Myometrial cell (primary cell): ENCODE data around the gene CD3D. TPM values are rescaled to one million over a fixed set of nuclear protein-coding genes. Genes with fewer than 3 reads are reported as not detected.

ENCODE experiments used
- total RNA-seq: library from RNA; depleted of rRNA; stranded (reverse); fragments of >200 nt; gene quantifications from 2 replicates; pipeline ENCODE4 v1.2.3, GENCODE V29; 2015

Gene CD3D
- total RNA-seq, result not detected in 2 replicates

GRCh38 chr11:118342503-118343161, at the start of gene CD3D:
Gene CD3D (minus strand): TSS chr11:118342705. CDS start chr11:118342607, 98 bp downstream.

GRCh38 chr11:118359295-118359958, 16.9 kb upstream of the CD3D start, which contains the start of gene UBE4A:
Gene UBE4A (plus strand): TSS chr11:118359600. CDS start chr11:118365081, 5,481 bp downstream.

GRCh38 chr11:118343981-118344515, 1.5 kb upstream of the CD3D start, which contains the start of gene CD3G:
Gene CD3G (plus strand): TSS chr11:118344344. CDS start chr11:118344424, 80 bp downstream.

GRCh38 chr11:118304568-118305248, 37.8 kb downstream of the CD3D start, which contains the start of gene CD3E:
Gene CD3E (plus strand): TSS chr11:118304730. CDS start chr11:118304953, 223 bp downstream.

Other genes with a start within 250 kb of the CD3D start
- gene SCN4B, start 189.9 kb downstream of the CD3D start, total RNA-seq, result not detected in 2 replicates
- not detected in 2 replicates for gene SCN2B, start 166.1 kb downstream of the CD3D start, total RNA-seq
- gene JAML, start 117.7 kb downstream of the CD3D start, total RNA-seq, result not detected in 2 replicates
- gene MPZL3, start 90.3 kb downstream of the CD3D start, total RNA-seq, result under 0.01 and 0.53 TPM in 2 replicates
- not detected in 2 replicates for gene MPZL2, start 78.4 kb downstream of the CD3D start, total RNA-seq
- gene CD3E, start 38.0 kb downstream of the CD3D start, total RNA-seq, result not detected in 2 replicates
- gene CD3G, start 1.6 kb upstream of the CD3D start, total RNA-seq, result not detected in 2 replicates
- 41.2 and 50.5 TPM in 2 replicates for gene UBE4A, start 16.9 kb upstream of the CD3D start, total RNA-seq
- gene ATP5MG, start 58.9 kb upstream of the CD3D start, total RNA-seq, result 56.0 and 56.5 TPM in 2 replicates
- 9.8 and 29.6 TPM in 2 replicates for gene KMT2A, start 93.8 kb upstream of the CD3D start, total RNA-seq
- not detected in 2 replicates for gene TTC36, start 184.8 kb upstream of the CD3D start, total RNA-seq
- gene TMEM25, start 188.5 kb upstream of the CD3D start, total RNA-seq, result 10.7 and 14.9 TPM in 2 replicates
- gene IFT46, start 223.2 kb upstream of the CD3D start, total RNA-seq, result 29.6 and 40.1 TPM in 2 replicates
- 171 and 191 TPM in 2 replicates for gene ARCN1, start 229.7 kb upstream of the CD3D start, total RNA-seq